ENCODE results near the gene WNT11. TPM values are rescaled to one million over a fixed set of nuclear protein-coding genes. Genes with fewer than 3 reads are reported as not detected.

Gene WNT11
- total RNA-seq, 4 donors from 2014 or later, result 0.13 to 3.2 (median 0.38) TPM

DNA sequence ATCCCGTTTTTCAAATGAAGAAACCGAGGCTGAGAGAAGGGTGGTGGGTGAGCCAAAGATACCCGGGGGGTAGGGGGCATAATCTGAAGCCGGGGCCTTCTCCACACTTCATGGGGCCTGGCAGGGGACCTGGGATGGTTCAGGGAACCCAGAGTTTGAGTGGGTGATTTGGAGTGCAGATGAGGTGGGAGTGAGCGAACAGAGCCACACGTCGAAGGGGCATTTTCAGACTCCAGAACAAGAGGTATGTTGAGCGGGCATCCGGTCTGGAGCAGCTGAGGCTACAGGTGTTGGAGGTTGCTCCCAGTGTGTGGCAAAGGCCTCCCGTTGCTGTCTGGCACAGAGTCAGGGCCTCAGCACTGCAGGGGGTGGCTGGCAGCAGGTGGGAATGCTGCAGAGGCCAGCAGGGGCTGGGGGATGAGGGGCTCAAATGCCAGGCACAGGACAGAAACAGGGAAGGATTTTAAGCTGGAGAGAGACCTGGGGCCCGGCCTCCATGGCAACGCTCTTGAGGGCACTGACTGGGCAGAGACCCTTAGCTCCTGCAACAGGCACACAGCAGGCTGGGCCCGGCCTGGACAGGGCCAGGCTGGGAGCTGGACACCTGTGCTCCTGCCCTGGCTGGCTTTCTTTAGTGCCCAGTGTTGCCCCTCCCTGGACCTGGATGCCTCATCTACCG, 46.2 kb downstream of the WNT11 start:
- Histone ChIP-seq H3K4me1 (peaks cover 0 to 18% (median 6%) of the 10 kb centered on the region in 3 donors), H3K36me3 (no peaks in the 10 kb centered on the region), H3K27ac (no peak overlapping the region), H3K4me3 (no peak overlapping the region), H3K9me3 (no peaks in the 10 kb centered on the region), H3K27me3 (peaks cover 0 to 17% (median 0%) of the 10 kb centered on the region in 4 donors)
- TF ChIP-seq, protein P1, sequence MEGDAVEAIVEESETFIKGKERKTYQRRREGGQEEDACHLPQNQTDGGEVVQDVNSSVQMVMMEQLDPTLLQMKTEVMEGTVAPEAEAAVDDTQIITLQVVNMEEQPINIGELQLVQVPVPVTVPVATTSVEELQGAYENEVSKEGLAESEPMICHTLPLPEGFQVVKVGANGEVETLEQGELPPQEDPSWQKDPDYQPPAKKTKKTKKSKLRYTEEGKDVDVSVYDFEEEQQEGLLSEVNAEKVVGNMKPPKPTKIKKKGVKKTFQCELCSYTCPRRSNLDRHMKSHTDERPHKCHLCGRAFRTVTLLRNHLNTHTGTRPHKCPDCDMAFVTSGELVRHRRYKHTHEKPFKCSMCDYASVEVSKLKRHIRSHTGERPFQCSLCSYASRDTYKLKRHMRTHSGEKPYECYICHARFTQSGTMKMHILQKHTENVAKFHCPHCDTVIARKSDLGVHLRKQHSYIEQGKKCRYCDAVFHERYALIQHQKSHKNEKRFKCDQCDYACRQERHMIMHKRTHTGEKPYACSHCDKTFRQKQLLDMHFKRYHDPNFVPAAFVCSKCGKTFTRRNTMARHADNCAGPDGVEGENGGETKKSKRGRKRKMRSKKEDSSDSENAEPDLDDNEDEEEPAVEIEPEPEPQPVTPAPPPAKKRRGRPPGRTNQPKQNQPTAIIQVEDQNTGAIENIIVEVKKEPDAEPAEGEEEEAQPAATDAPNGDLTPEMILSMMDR (IDR thresholded peaks at IDR 0.05), result no peak
- TF ChIP-seq POLR2A (IDR thresholded peaks at IDR 0.05), result no peak
- 67 to 74% methylated on average over 6 to 14 of the region's 14 CpGs for WGBS, 2 donors
- DNase-seq, result no peak
- intact Hi-C loops (cut with DNase I), result no loop called here

DNA sequence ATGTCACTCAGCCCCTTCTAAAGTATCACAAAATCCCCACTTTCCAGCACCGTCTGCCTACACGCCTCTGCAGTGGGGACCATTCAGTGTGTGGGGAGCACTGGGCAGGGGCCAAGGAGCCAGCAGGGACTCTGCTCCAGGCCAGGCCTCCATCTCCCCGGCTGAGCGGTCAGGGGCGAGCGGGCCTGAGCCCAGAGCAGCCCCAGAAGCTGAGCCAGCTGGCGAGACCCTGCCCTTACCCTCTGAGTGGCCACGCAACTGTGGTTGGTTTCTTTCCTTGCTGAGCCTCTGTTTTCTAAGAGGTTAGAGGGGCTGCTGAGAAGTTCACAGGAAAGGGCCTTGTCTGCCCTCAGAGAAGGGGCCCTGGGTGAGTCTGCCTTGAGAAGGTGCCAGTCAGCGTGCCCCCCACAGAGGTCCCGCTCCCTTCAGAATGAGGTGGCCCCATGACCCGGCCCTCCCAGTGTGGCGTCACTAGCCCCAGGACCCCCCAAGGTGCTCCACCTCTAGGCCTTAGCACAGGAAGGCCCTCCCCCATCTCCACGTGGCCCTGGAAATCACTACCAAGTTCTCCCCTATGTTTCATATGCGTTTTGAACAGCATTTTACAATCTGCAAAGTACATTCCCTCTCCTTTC, 46.9 kb downstream of the WNT11 start:
- no peaks in the 10 kb centered on the region for H3K9me3 ChIP-seq
- no peak overlapping the region for H3K27ac ChIP-seq
- H3K4me1 ChIP-seq, result peaks cover 0 to 18% (median 6%) of the 10 kb centered on the region in 3 donors
- no peaks in the 10 kb centered on the region for H3K36me3 ChIP-seq
- intact Hi-C loops (cut with DNase I), result no loop called here
- H3K27me3 ChIP-seq, result peaks cover 0 to 17% (median 0%) of the 10 kb centered on the region in 4 donors
- DNase-seq, result no peak
- TF ChIP-seq POLR2A (IDR thresholded peaks at IDR 0.05), result no peak
- TF ChIP-seq, protein P1 (IDR thresholded peaks at IDR 0.05), result no peak
- WGBS, 2 donors, result 67 to 69% methylated on average over 5 to 12 of the region's 14 CpGs
- H3K4me3 ChIP-seq, result no peak overlapping the region

DNA sequence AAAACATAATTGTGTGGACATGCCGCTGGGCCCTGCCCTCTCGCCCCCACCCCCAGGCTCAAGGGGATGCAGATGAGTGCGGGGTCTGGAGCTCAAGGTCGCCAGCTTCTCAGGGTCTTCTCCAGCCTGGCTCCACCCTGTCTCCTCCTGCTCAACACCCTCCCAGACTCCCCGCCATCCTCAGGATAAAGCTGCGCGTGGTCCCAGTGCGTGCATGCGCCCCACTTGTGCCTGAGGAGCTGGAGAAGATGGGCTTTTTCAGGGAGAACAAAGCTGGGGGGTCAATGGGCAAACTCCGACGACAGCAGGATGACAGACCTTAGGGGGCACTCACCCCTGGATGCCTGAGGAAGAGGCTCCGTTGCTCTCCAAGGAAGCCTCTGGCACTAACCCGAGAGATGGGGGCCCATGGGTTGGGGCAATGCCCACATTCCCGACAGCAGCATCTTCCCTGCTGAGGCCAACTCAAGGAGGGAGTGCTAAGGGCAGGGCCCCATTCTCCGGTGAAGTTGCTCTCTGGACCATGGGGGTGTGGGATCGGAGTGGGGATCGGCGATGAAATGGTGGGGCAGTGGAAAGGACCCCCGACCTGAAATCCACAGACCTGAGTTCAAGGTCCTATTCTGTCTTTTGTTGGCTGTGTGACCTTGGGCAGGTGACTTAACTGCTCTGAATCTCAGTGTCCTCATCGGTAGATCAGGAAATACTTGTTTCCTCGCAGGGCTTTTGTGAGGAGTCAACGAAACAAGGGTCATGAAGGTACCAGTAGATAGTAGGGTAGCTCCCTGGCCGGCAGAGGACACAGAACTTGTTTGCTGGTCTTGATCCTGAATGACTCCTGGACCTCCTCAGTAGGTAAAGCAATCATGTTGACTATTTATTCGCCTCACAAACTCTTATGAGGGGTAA, 47.7 kb downstream of the WNT11 start:
- DNase-seq, result no peak
- Histone ChIP-seq H3K9me3 (no peaks in the 10 kb centered on the region), H3K36me3 (no peaks in the 10 kb centered on the region), H3K4me3 (no peak overlapping the region), H3K4me1 (peaks cover 0 to 18% (median 6%) of the 10 kb centered on the region in 3 donors), H3K27me3 (peaks cover 0 to 11% (median 0%) of the 10 kb centered on the region in 4 donors), H3K27ac (no peak overlapping the region)
- intact Hi-C loops (cut with DNase I), result no loop called here
- WGBS, 2 donors, result 80 to 86% methylated on average over 13 to 17 of the region's 24 CpGs
- TF ChIP-seq, protein P1 (IDR thresholded peaks at IDR 0.05), result no peak
- TF ChIP-seq POLR2A (IDR thresholded peaks at IDR 0.05), result no peak

DNA sequence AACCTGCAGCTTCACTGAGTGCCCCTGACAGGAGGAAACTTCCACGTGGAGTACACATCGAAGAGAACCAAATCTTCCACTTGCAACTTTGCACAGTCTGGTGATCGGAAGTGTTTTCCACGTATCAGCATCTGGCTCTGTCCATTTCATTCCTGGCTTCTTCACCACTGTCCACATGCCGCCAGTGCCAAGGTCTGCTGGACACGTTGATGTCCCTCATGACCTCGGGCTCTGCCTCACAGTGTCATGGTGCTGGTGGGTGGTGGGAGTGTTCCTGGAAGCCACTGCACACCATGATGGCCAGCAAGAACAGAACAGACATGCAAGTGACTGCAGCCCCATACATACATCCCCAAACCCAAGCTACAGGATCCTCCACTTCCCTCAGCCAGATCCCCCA, 48.4 kb downstream of the WNT11 start:
- H3K9me3 ChIP-seq, result no peaks in the 10 kb centered on the region
- peaks cover 0 to 20% (median 6%) of the 10 kb centered on the region in 3 donors for H3K4me1 ChIP-seq
- H3K27me3 ChIP-seq, result peaks cover 0 to 5% (median 0%) of the 10 kb centered on the region in 4 donors
- intact Hi-C loops (cut with DNase I), result no loop called here
- no peak overlapping the region for H3K4me3 ChIP-seq
- no peak for DNase-seq
- H3K36me3 ChIP-seq, result no peaks in the 10 kb centered on the region
- 79 to 92% methylated on average over 6 to 7 of the region's 7 CpGs for WGBS, 2 donors
- TF ChIP-seq, protein P1 (IDR thresholded peaks at IDR 0.05), result no peak
- no peak for TF ChIP-seq POLR2A (IDR thresholded peaks at IDR 0.05)
- H3K27ac ChIP-seq, result no peak overlapping the region

Data from esophagus squamous epithelium (tissue), 5 donors.